ENCODE measurements around the gene CD36.

Gene CD36

DNA sequence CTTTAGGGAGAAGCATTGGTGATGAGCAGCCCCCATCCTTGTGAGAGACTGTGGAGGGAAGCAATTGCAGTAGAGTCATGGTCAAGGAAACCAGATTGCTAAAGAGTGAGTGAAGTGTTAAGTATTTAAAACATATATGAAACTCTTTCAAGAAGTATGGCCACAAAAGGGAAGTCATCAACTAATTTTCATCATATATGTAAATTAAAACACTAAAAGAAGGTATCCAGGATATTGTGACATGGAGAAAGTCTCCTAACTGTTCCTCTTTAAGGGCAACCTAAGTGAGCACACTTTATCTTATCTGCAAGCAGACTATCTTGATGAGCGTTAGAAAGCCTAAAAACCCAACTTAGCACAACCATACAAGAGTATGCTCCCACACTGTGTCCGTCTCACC is 69.7 kb downstream of the CD36 start:
- DNase-seq: no peak

GRCh38 chr7:80711531-80711930 is 73.1 kb downstream of the CD36 start:
- no peak for DNase-seq

DNA sequence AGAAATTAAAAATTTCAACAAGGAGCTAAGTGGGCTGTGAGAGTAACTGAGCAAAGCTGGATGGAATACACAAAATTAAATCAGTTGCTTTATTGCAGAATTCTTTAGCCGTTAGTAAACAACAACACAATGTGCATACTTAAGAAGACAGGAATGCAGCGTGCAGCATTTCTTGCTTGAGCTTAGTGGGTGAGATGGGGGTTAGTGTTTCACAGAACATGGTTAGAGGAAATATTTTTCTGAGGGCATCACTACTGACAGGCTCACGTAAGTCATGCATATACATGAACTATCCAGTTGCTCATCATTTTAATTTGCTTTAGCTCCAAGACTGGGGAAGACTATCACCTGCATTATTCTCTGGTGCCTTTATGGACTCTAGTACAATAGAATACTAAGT is 80.8 kb downstream of the CD36 start:
- no peak for DNase-seq

DNA sequence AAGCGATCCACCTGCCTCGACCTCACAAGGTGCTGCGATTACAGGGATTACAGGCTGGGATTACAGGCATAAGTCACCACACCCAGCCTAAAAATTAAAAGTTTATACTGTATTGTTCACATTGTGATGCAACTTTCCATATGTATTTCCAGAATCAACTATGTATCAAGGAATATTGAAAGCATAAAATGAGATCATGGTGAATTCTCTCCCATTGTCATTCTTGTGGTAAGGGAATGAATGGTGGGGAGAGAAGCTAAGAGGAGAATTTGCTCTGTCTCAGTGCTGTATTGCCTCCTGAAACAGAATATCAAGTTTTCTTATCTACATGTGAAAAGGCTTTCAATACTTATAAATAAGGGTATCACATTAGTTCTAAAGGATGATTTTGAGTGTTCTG is 81.7 kb downstream of the CD36 start:
- DNase-seq: no peak

GRCh38 chr7:80721883-80722615 is 83.6 kb downstream of the CD36 start:
- DNase-seq: no peak

DNA sequence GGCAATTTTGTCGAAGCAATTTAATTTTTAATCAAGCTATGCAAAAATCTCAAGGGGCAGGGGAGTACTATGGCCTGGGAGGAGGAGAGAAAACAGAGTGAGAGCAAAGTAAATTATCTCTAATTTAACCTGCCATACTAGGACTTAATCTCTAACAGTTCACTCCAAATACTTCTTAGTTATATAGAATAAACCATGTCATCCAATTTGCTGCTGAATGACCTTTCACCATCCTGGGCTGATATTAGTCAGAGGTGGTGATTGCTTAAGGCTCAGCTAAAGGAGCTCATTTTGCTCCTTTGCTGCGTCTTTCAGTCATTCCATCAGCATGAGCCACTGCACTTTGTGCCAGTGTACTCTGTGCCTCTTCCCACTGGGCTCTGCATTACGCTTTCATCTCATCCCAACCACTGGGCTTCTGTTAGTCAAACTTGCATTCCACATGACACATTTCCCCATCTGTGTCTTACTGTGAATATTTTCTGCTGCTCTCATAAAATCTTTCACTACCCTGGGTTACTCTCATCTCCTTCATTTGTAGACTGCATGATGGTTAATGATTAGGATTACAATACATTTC is 84.3 kb downstream of the CD36 start:
- no peak for DNase-seq

- peak; percentile 45 for DNase-seq
Measured at GRCh38 chr7:80724249-80724871, 85.9 kb downstream of the CD36 start.

- DNase-seq: peak; percentile 82
Measured at GRCh38 chr7:80725181-80725611, 86.8 kb downstream of the CD36 start.
